D721Med (cell line): ENCODE data around the gene MVB12B.
A peak's percentile ranks its signal among the peaks of the same experiment; 100 is the strongest.

Source experiments
- DNase-seq: peaks from one replicate; pipeline ENCODE4 v3.0.0; 2011; ENCODE audit warnings: low spot score; ENCODE audit not compliant: insufficient read length
- FAIRE-seq: peaks from 2 replicates; lab custom pipeline; 2011; peaks lifted over from hg19 to GRCh38; lab: Jason Lieb, UNC
- CTCF ChIP-seq: IDR thresholded peaks from 2 replicates; pipeline ENCODE4 v1.5.1; 2012; ENCODE audit warnings: mild to moderate bottlenecking, control low read depth; ENCODE audit not compliant: insufficient read depth; ENCODE audit errors: missing control alignments

Gene MVB12B

GRCh38 chr9:126363847-126364671, 37.4 kb downstream of the MVB12B start:
- no peak for DNase-seq
- FAIRE-seq, result no peak
- TF ChIP-seq CTCF, result no peak

- DNase-seq, result no peak
- no peak for FAIRE-seq
These were observed 39.2 kb downstream of the MVB12B start for GRCh38 chr9:126365780-126366179.

GRCh38 chr9:126366366-126367011, 39.9 kb downstream of the MVB12B start:
- no peak for DNase-seq

More at GRCh38 chr9:126365780-126366179, 39.2 kb downstream of the MVB12B start:
- peak; percentile 4 for TF ChIP-seq CTCF

GRCh38 chr9:126367139-126367538, 40.5 kb downstream of the MVB12B start:
- no peak for TF ChIP-seq CTCF
- no peak for FAIRE-seq
- no peak for DNase-seq

More at GRCh38 chr9:126366366-126367011, 39.9 kb downstream of the MVB12B start:
- FAIRE-seq, result no peak
- TF ChIP-seq CTCF, result no peak

- no peak for TF ChIP-seq CTCF
- no peak for DNase-seq
- FAIRE-seq, result no peak
These were observed 41.0 kb downstream of the MVB12B start for GRCh38 chr9:126367616-126368015.

GRCh38 chr9:126368020-126368419, 41.4 kb downstream of the MVB12B start:
- no peak for TF ChIP-seq CTCF
- FAIRE-seq (no peak), DNase-seq (no peak)
